HepG2 (cell line): ENCODE data around the gene STK32C. TPM values are rescaled to one million over a fixed set of nuclear protein-coding genes. Genes with fewer than 3 reads are reported as not detected.

Experiments used
- ELF3 ChIP-seq: IDR thresholded peaks from 2 replicates; pipeline ENCODE4 v1.6.1; 2016; ENCODE audit warnings: missing genetic modification reagents, missing compliant biosample characterization
- HBP1 ChIP-seq: IDR thresholded peaks from 2 replicates; pipeline ENCODE4 v1.6.1; 2016; ENCODE audit warnings: low read depth, control low read depth
- HNRNPK ChIP-seq: fragments of 200-400 bp; formaldehyde crosslinking; IDR thresholded peaks from 2 replicates; pipeline ENCODE4 v1.6.1; 2018; ENCODE audit warnings: low read length, low read depth, moderate library complexity, mild to moderate bottlenecking; ENCODE audit not compliant: poor library complexity, severe bottlenecking
- HOXA5 ChIP-seq: sonication (generic); formaldehyde crosslinking; IDR thresholded peaks from 2 replicates; pipeline ENCODE4 v1.4.0; 2020; ENCODE audit warnings: missing genetic modification reagents
- KAT7 ChIP-seq: IDR thresholded peaks from 2 replicates; pipeline ENCODE4 v1.6.1; 2018; ENCODE audit warnings: borderline replicate concordance, missing compliant biosample characterization
- KLF16 ChIP-seq, 2 experiments: sonication (generic) in 1 of 2; formaldehyde crosslinking in 1 of 2; IDR thresholded peaks; 2 replicates each; pipeline versions ENCODE4 v1.6.1 to v1.8.0; 2016 to 2023; ENCODE audit warnings: missing genetic modification reagents in 2 of 2, missing compliant biosample characterization in 1 of 2
- KLF6 ChIP-seq: IDR thresholded peaks from 2 replicates; pipeline ENCODE4 v1.8.0; 2016; ENCODE audit warnings: missing biosample characterization, missing genetic modification reagents
- MYPOP ChIP-seq: sonication (generic); formaldehyde crosslinking; IDR thresholded peaks from 2 replicates; pipeline ENCODE4 v1.8.1; 2023; ENCODE audit warnings: mild to moderate bottlenecking, moderate library complexity, missing genetic modification reagents
- REST ChIP-seq, 2 experiments: IDR thresholded peaks; 2 replicates each; pipeline ENCODE4 v1.6.1; 2011 to 2012; ENCODE audit warnings: low read length in 2 of 2, borderline replicate concordance in 1 of 2, low read depth in 1 of 2, mild to moderate bottlenecking in 1 of 2, moderate library complexity in 1 of 2
- SRSF4 ChIP-seq: fragments of 200-400 bp; formaldehyde crosslinking; IDR thresholded peaks from one replicate; pipeline ENCODE4 v1.6.1; 2018; ENCODE audit warnings: mild to moderate bottlenecking, low read depth, low read length, moderate library complexity; ENCODE audit not compliant: poor library complexity, severe bottlenecking
- SRY ChIP-seq: sonication (generic); formaldehyde crosslinking; IDR thresholded peaks from 2 replicates; pipeline ENCODE4 v1.8.0; 2022; ENCODE audit warnings: mild to moderate bottlenecking, missing genetic modification reagents
- TRIM24 ChIP-seq: sonication (generic); formaldehyde crosslinking; IDR thresholded peaks from 2 replicates; pipeline ENCODE4 v1.8.0; 2022; ENCODE audit warnings: mild to moderate bottlenecking, missing genetic modification reagents
- ZNF567 ChIP-seq: sonication (generic); formaldehyde crosslinking; IDR thresholded peaks from 2 replicates; pipeline ENCODE4 v1.8.1; 2023; ENCODE audit warnings: mild to moderate bottlenecking, missing genetic modification reagents, borderline replicate concordance
- ZNF574 ChIP-seq: sonication (generic); formaldehyde crosslinking; IDR thresholded peaks from 2 replicates; pipeline ENCODE4 v1.4.0; 2020; ENCODE audit warnings: missing genetic modification reagents
- ZNF709 ChIP-seq: sonication (generic); formaldehyde crosslinking; IDR thresholded peaks from 2 replicates; pipeline ENCODE4 v1.5.0; 2020; ENCODE audit warnings: mild to moderate bottlenecking, missing genetic modification reagents
- ZNF747 ChIP-seq: sonication (generic); formaldehyde crosslinking; IDR thresholded peaks from 2 replicates; pipeline ENCODE4 v1.8.1; 2023; ENCODE audit warnings: missing genetic modification reagents, mild to moderate bottlenecking, borderline replicate concordance
- ZSCAN9 ChIP-seq: IDR thresholded peaks from 2 replicates; pipeline ENCODE4 v1.6.1; 2016; ENCODE audit warnings: borderline replicate concordance
- polyA plus RNA-seq, 8 experiments: library from polyadenylated mRNA; depleted of rRNA in 3 of 8; stranded (reverse) in 7 of 8; unstranded in 1 of 8; fragments of >200 nt; fragmentation: Illumina TruSeq in 4 of 8; extraction: Trizol in 4 of 8; gene quantifications; 2 replicates each; pipeline versions ENCODE4 v1.2.1 to v1.2.3, GENCODE V29; 2011 to 2016; ENCODE audit warnings: low read depth in 4 of 8, missing spikeins in 1 of 8, mixed read lengths in 1 of 8; ENCODE audit not compliant: insufficient read depth in 1 of 8
- total RNA-seq, 5 experiments: library from RNA; depleted of rRNA; stranded (reverse); fragments of >200 nt; fragmentation: Illumina TruSeq; extraction: Trizol; gene quantifications; 2 replicates each; pipeline ENCODE4 v1.2.3, GENCODE V29; 2016; ENCODE audit warnings: low read depth in 1 of 5

The STK32C gene
- total and polyA plus RNA-seq, 2 of the 13 experiments (the other 11 are each of a cell fraction or from before 2014, with no cell fraction given), result 10.9 to 19.4 TPM

GRCh38 chr10:132193907-132194552 is 113.7 kb downstream of the STK32C start (continued):
- TF ChIP-seq REST (IDR thresholded peaks at IDR 0.05; ENCODE audit: borderline replicate concordance in 1 of 2, low read depth in 1 of 2, low read length in 2 of 2) (peak; percentile 97 to 98), SRSF4 (no peak), HBP1 (CRISPR knock-in tag) (peak; percentile 94), HNRNPK (no peak), ZNF747 (CRISPR knock-in tag) (no peak), KLF16 (CRISPR knock-in tag; IDR thresholded peaks at IDR 0.05) (0 out of 4 replicates have a peak, but pooled peaks of 1 of the 2 experiments have one; percentile 40), TRIM24 (CRISPR knock-in tag) (no peak), HOXA5 (CRISPR knock-in tag) (no peak), MYPOP (CRISPR knock-in tag) (0 out of 2 replicates have a peak, but pooled peaks have one; percentile 33), KLF6 (0 out of 2 replicates have a peak, but pooled peaks have one; percentile 72), ZSCAN9 (CRISPR knock-in tag) (peak; percentile 69; the same call in 1 of the 2 replicates), ZNF574 (CRISPR knock-in tag) (0 out of 2 replicates have a peak, but pooled peaks have one; percentile 45), ZNF709 (CRISPR knock-in tag) (no peak), ELF3 (CRISPR knock-in tag) (peak; percentile 37; the same call in 1 of the 2 replicates), KAT7 (no peak), ZNF567 (CRISPR knock-in tag) (no peak), SRY (CRISPR knock-in tag) (peak; percentile 91)
